K562 (cell line): Measurements from ENCODE around the gene IRF9. TPM values are rescaled to one million over a fixed set of nuclear protein-coding genes. Genes with fewer than 3 reads are reported as not detected.

Experiments used
- ARID3A ChIP-seq: IDR thresholded peaks from 2 replicates; pipeline ENCODE4 v1.6.1; 2012; ENCODE audit warnings: low read depth, low read length, improper control_type of control experiment, borderline replicate concordance
- BCL6 ChIP-seq: fragments of 250-450 bp; sonication (Bioruptor Pico); IDR thresholded peaks from 2 replicates; pipeline ENCODE4 v1.4.0; 2020
- BRD9 ChIP-seq: fragments of 450-650 bp; IDR thresholded peaks from 2 replicates; pipeline ENCODE4 v1.6.1; 2018; ENCODE audit warnings: low read depth; ENCODE audit not compliant: partially characterized antibody
- CCAR2 ChIP-seq: fragments of 200-400 bp; formaldehyde crosslinking; IDR thresholded peaks from 2 replicates; pipeline ENCODE4 v1.6.1; 2017; ENCODE audit warnings: mild to moderate bottlenecking, low read depth, low read length
- DNMT1 ChIP-seq: fragments of 450-650 bp; IDR thresholded peaks from 2 replicates; pipeline ENCODE4 v1.6.1; 2016; ENCODE audit warnings: antibody characterized with exemption, mild to moderate bottlenecking
- ETV1 ChIP-seq: fragments of 450-650 bp; conservative IDR thresholded peaks from 2 replicates; pipeline ENCODE4 v1.6.1; 2016; ENCODE audit warnings: missing genetic modification characterization, control low read depth, low read depth, missing compliant biosample characterization
- FOXK1 ChIP-seq: sonication (generic); formaldehyde crosslinking; IDR thresholded peaks from 2 replicates; pipeline ENCODE4 v1.8.0; 2022; ENCODE audit warnings: missing genetic modification reagents, mild to moderate bottlenecking, borderline replicate concordance
- IFI16 ChIP-seq: fragments of 250-450 bp; sonication (Bioruptor Pico); IDR thresholded peaks from 2 replicates; pipeline ENCODE4 v2.1.2; 2022; ENCODE audit warnings: mild to moderate bottlenecking, inconsistent platforms
- JUNB ChIP-seq: fragments of 450-650 bp; formaldehyde crosslinking; conservative IDR thresholded peaks from 2 replicates; pipeline ENCODE4 v1.4.0; 2020; ENCODE audit warnings: mild to moderate bottlenecking
- KLF16 ChIP-seq: IDR thresholded peaks from 2 replicates; pipeline ENCODE4 v1.6.1; 2016; ENCODE audit warnings: antibody characterized with exemption
- L3MBTL2 ChIP-seq: fragments of 450-650 bp; IDR thresholded peaks from 2 replicates; pipeline ENCODE4 v1.6.1; 2016; ENCODE audit warnings: mild to moderate bottlenecking, moderate library complexity
- NBN ChIP-seq: fragments of 450-650 bp; IDR thresholded peaks from 2 replicates; pipeline ENCODE4 v1.6.1; 2016; ENCODE audit warnings: low read depth, mild to moderate bottlenecking
- NR2F6 ChIP-seq: fragments of 450-650 bp; formaldehyde crosslinking; IDR thresholded peaks from 2 replicates; pipeline ENCODE4 v1.4.0; 2020; ENCODE audit warnings: mild to moderate bottlenecking
- PATZ1 ChIP-seq: fragments of 250-450 bp; sonication (Bioruptor Pico); IDR thresholded peaks from 2 replicates; pipeline ENCODE4 v1.5.0; 2020; ENCODE audit warnings: mild to moderate bottlenecking, borderline replicate concordance
- PHF20 ChIP-seq: fragments of 450-650 bp; IDR thresholded peaks from 2 replicates; pipeline ENCODE4 v1.6.1; 2018; ENCODE audit not compliant: partially characterized antibody
- POLR3G ChIP-seq: IDR thresholded peaks from 2 replicates; pipeline ENCODE4 v1.6.1; 2011; ENCODE audit not compliant: insufficient read length, insufficient replicate concordance; ENCODE audit errors: extremely low read depth
- PYGO2 ChIP-seq: fragments of 450-650 bp; IDR thresholded peaks from 2 replicates; pipeline ENCODE4 v1.6.1; 2016; ENCODE audit warnings: mild to moderate bottlenecking, missing genetic modification characterization, moderate library complexity, missing compliant biosample characterization
- RB1 ChIP-seq: fragments of 450-650 bp; IDR thresholded peaks from 2 replicates; pipeline ENCODE4 v1.6.1; 2017; ENCODE audit warnings: low read depth, mild to moderate bottlenecking
- RFX1 ChIP-seq: fragments of 450-650 bp; IDR thresholded peaks from 2 replicates; pipeline ENCODE4 v1.6.1; 2016; ENCODE audit warnings: mild to moderate bottlenecking, moderate library complexity
- SAFB ChIP-seq: fragments of 200-400 bp; formaldehyde crosslinking; IDR thresholded peaks from 2 replicates; pipeline ENCODE4 v1.6.1; 2017; ENCODE audit warnings: low read depth, low read length, borderline replicate concordance
- SMARCA5 ChIP-seq: fragments of 450-650 bp; IDR thresholded peaks from 2 replicates; pipeline ENCODE4 v1.6.1; 2016
- SMARCB1 ChIP-seq: IDR thresholded peaks from 2 replicates; pipeline ENCODE4 v1.6.1; 2011; ENCODE audit warnings: improper control_type of control experiment, low read depth; ENCODE audit not compliant: insufficient read length
- STAT5A ChIP-seq: IDR thresholded peaks from 2 replicates; pipeline ENCODE4 v1.6.1; 2012; ENCODE audit warnings: low read length, inconsistent platforms, borderline replicate concordance
- XRCC3 ChIP-seq: fragments of 450-650 bp; IDR thresholded peaks from 2 replicates; pipeline ENCODE4 v1.6.1; 2017; ENCODE audit warnings: mild to moderate bottlenecking, moderate library complexity
- ZNF282 ChIP-seq: sonication (generic); formaldehyde crosslinking; IDR thresholded peaks from 2 replicates; pipeline ENCODE4 v1.8.1; 2023; ENCODE audit warnings: missing genetic modification reagents
- ZNF347 ChIP-seq: fragments of 450-650 bp; formaldehyde crosslinking; IDR thresholded peaks from 2 replicates; pipeline ENCODE4 v1.4.0; 2020; ENCODE audit warnings: low read depth, mild to moderate bottlenecking, moderate library complexity
- polyA plus RNA-seq, 8 experiments: library from polyadenylated mRNA; depleted of rRNA in 4 of 8; stranded (reverse) in 5 of 8; unstranded in 3 of 8; fragments of >200 nt; fragmentation: Nextera tagmentation in 2 of 8; fragmentation: Illumina TruSeq in 1 of 8; extraction: Ambion mirVana in 2 of 8; extraction: Trizol in 1 of 8; gene quantifications; 2 replicates each; pipeline versions ENCODE4 v1.2.1 to v1.2.3, GENCODE V29; 2011 to 2014; ENCODE audit warnings: inconsistent platforms in 1 of 8, missing spikeins in 1 of 8
- total RNA-seq, 7 experiments: library from RNA; depleted of rRNA in 6 of 7; stranded (reverse); fragments of >200 nt in 6 of 7; fragmentation: Illumina TruSeq in 2 of 7; extraction: Trizol in 2 of 7; gene quantifications; 2 replicates each; pipeline versions ENCODE4 v1.2.1 to v1.2.3, GENCODE V29; 2011 to 2021; ENCODE audit warnings: low replicate concordance in 1 of 7

IRF9 gene
- total and polyA plus RNA-seq, 9 of the 15 experiments (the other 6 are each of a cell fraction or from before 2014, with no cell fraction given) = 0.79 to 14.8 (median 6.1) TPM

GRCh38 chr14:24212924-24213865 lies 52.1 kb downstream of the IRF9 start, which contains the start of gene CHMP4A (continued):
- 0 out of 2 replicates have a peak, but pooled peaks have one; percentile 33 for TF ChIP-seq ETV1 (tag)
- TF ChIP-seq L3MBTL2 = peak; percentile 56
- TF ChIP-seq RFX1 = no peak
- no peak for TF ChIP-seq JUNB
- no peak for TF ChIP-seq SMARCA5
- TF ChIP-seq BCL6 = no peak
- TF ChIP-seq KLF16 = no peak
- TF ChIP-seq PHF20 = peak; percentile 94
- TF ChIP-seq FOXK1 = no peak
- no peak for TF ChIP-seq XRCC3
- peak; percentile 47 for TF ChIP-seq BRD9
- no peak for TF ChIP-seq PATZ1
- no peak for TF ChIP-seq DNMT1
- TF ChIP-seq NBN = no peak; the same call in 1 of the 2 replicates
- no peak for TF ChIP-seq SMARCB1
- no peak for TF ChIP-seq SAFB
- peak; percentile 52; the same call in 1 of the 2 replicates for TF ChIP-seq NR2F6 (CRISPR knock-in tag)
- TF ChIP-seq ZNF282 = no peak
- no peak for TF ChIP-seq ARID3A
- TF ChIP-seq POLR3G = no peak
- TF ChIP-seq CCAR2 = no peak
- TF ChIP-seq IFI16 (CRISPR knock-in tag) = no peak
- no peak for TF ChIP-seq ZNF347
- no peak for TF ChIP-seq STAT5A
- TF ChIP-seq RB1 = peak; percentile 37
- TF ChIP-seq PYGO2 (tag) = no peak
